GM23338 (cell line): ENCODE results near the gene GJA3. TPM values are rescaled to one million over a fixed set of nuclear protein-coding genes. Genes with fewer than 3 reads are reported as not detected.

Experiments
- ATAC-seq: fragments of 200-7000 bp; cut with Tn5 transposase; 3 replicates; pipeline ENCODE4 v1.9.1; 2020
- DNase-seq: peaks from one replicate; pipeline ENCODE4 v3.0.0-alpha.2; 2015; ENCODE audit warnings: low spot score
- H2AFZ ChIP-seq: fragments of 200-600 bp; sonication (generic); 2 replicates; pipeline ENCODE4 v1.8.0; 2016; ENCODE audit warnings: antibody characterized with exemption, mild to moderate bottlenecking, moderate library complexity
- H3F3A ChIP-seq: fragments of 200-600 bp; sonication (generic); replicated peaks from 2 replicates; pipeline ENCODE4 v1.8.0; 2017; ENCODE audit warnings: antibody characterized with exemption, mixed run types, low read depth
- H3K27ac ChIP-seq: fragments of 200-600 bp; sonication (generic); 2 replicates; pipeline ENCODE4 v1.6.1; 2016; ENCODE audit warnings: low read depth
- H3K27me3 ChIP-seq: fragments of 200-600 bp; sonication (generic); 2 replicates; pipeline ENCODE4 v1.8.0; 2016; ENCODE audit warnings: mild to moderate bottlenecking, mixed run types, moderate library complexity; ENCODE audit not compliant: insufficient read depth
- H3K36me3 ChIP-seq: fragments of 200-600 bp; sonication (generic); 2 replicates; pipeline ENCODE4 v1.8.0; 2016; ENCODE audit warnings: mild to moderate bottlenecking; ENCODE audit not compliant: insufficient read depth
- H3K4me1 ChIP-seq: fragments of 200-600 bp; sonication (generic); 2 replicates; pipeline ENCODE4 v1.8.0; 2016; ENCODE audit warnings: mild to moderate bottlenecking, moderate library complexity; ENCODE audit not compliant: insufficient read depth
- H3K4me2 ChIP-seq: fragments of 200-600 bp; sonication (generic); 2 replicates; pipeline ENCODE4 v1.7.1; 2017; ENCODE audit warnings: mixed run types
- H3K4me3 ChIP-seq: fragments of 200-600 bp; sonication (generic); 2 replicates; pipeline ENCODE4 v1.6.1; 2016; ENCODE audit warnings: mixed run types
- H3K79me2 ChIP-seq: fragments of 200-600 bp; sonication (generic); replicated peaks from 2 replicates; pipeline ENCODE4 v1.8.0; 2017; ENCODE audit warnings: mild to moderate bottlenecking; ENCODE audit not compliant: insufficient read depth
- H3K9me2 ChIP-seq: fragments of 200-600 bp; sonication (generic); 2 replicates; pipeline ENCODE4 v1.8.0; 2017; ENCODE audit not compliant: insufficient read depth
- H4K20me1 ChIP-seq: fragments of 200-600 bp; sonication (generic); replicated peaks from 2 replicates; pipeline ENCODE4 v1.8.0; 2017; ENCODE audit warnings: mild to moderate bottlenecking; ENCODE audit not compliant: insufficient read depth
- H3K27ac Mint-ChIP-seq: 2 replicates; pipeline ENCODE4 v1.8.0; 2020; ENCODE audit warnings: inconsistent platforms, mild to moderate bottlenecking, moderate library complexity, mixed read lengths
- H3K27me3 Mint-ChIP-seq: 3 replicates; pipeline ENCODE4 v1.8.0; 2022; ENCODE audit warnings: low read depth, mild to moderate bottlenecking, moderate library complexity, mixed read lengths, inconsistent platforms; ENCODE audit not compliant: insufficient read depth, poor library complexity
- H3K36me3 Mint-ChIP-seq: 3 replicates; pipeline ENCODE4 v1.8.0; 2021; ENCODE audit warnings: low read depth, mild to moderate bottlenecking, inconsistent platforms, moderate library complexity, mixed read lengths
- H3K4me1 Mint-ChIP-seq: 3 replicates; pipeline ENCODE4 v1.8.0; 2020; ENCODE audit warnings: mild to moderate bottlenecking, inconsistent platforms, mixed read lengths
- H3K4me3 Mint-ChIP-seq: 3 replicates; pipeline ENCODE4 v1.8.0; 2021; ENCODE audit warnings: moderate library complexity, mild to moderate bottlenecking, inconsistent platforms, mixed read lengths
- H3K9me3 Mint-ChIP-seq: 3 replicates; pipeline ENCODE4 v1.8.0; 2020; ENCODE audit warnings: moderate library complexity, mild to moderate bottlenecking, inconsistent platforms, mixed read lengths
- CTCF ChIP-seq, 2 experiments: fragments of 200-600 bp in 1 of 2; sonication (generic) in 1 of 2; conservative IDR thresholded peaks; 2 replicates each; pipeline versions ENCODE4 v1.5.1 to v1.6.1; 2016 to 2017; ENCODE audit warnings: antibody characterized with exemption in 2 of 2, low read depth in 2 of 2, mild to moderate bottlenecking in 2 of 2, moderate library complexity in 1 of 2
- ETS1 ChIP-seq: IDR thresholded peaks from 2 replicates; pipeline ENCODE4 v1.6.1; 2016; ENCODE audit warnings: antibody characterized with exemption
- EZH2 ChIP-seq: fragments of 200-600 bp; sonication (generic); IDR thresholded peaks from one replicate; pipeline ENCODE4 v1.8.0; 2017; ENCODE audit warnings: antibody characterized with exemption, mild to moderate bottlenecking, low read depth; ENCODE audit not compliant: unreplicated experiment
- EZH2phosphoT487 ChIP-seq: fragments of 200-600 bp; sonication (generic); IDR thresholded peaks from one replicate; pipeline ENCODE4 v1.8.1; 2018; ENCODE audit warnings: antibody characterized with exemption; ENCODE audit not compliant: unreplicated experiment
- JUNB ChIP-seq: IDR thresholded peaks from one replicate; pipeline ENCODE4 v1.6.1; 2016; ENCODE audit warnings: antibody characterized with exemption; ENCODE audit not compliant: unreplicated experiment
- NANOG ChIP-seq: IDR thresholded peaks from 2 replicates; pipeline ENCODE4 v1.6.1; 2016; ENCODE audit warnings: antibody characterized with exemption, borderline replicate concordance
- POLR2AphosphoS5 ChIP-seq: IDR thresholded peaks from 2 replicates; pipeline ENCODE4 v1.6.1; 2016; ENCODE audit warnings: antibody characterized with exemption, low read depth
- REST ChIP-seq: IDR thresholded peaks from one replicate; pipeline ENCODE4 v1.6.1; 2018; ENCODE audit warnings: antibody characterized with exemption; ENCODE audit not compliant: unreplicated experiment
- STAT1 ChIP-seq: IDR thresholded peaks from one replicate; pipeline ENCODE4 v1.6.1; 2016; ENCODE audit warnings: antibody characterized with exemption; ENCODE audit not compliant: unreplicated experiment
- ZNF114 ChIP-seq: fragments of 250-450 bp; sonication (Bioruptor Pico); IDR thresholded peaks from 2 replicates; pipeline ENCODE4 v1.5.0; 2020; ENCODE audit warnings: mild to moderate bottlenecking, moderate library complexity
- ZNF331 ChIP-seq: fragments of 250-450 bp; sonication (Bioruptor Pico); IDR thresholded peaks from 2 replicates; pipeline ENCODE4 v1.5.0; 2020; ENCODE audit warnings: low read depth, mild to moderate bottlenecking, moderate library complexity
- polyA plus RNA-seq: library from polyadenylated mRNA; unstranded; fragments of >200 nt; fragmentation: Nextera tagmentation; extraction: Ambion mirVana; gene quantifications from 2 replicates; pipeline ENCODE4 v1.2.1, GENCODE V29; 2016
- total RNA-seq: library from RNA; depleted of rRNA; stranded (reverse); fragments of >200 nt; shearing (Covaris generic); gene quantifications from 2 replicates; pipeline ENCODE4 v1.2.3, GENCODE V29; 2014

The GJA3 gene
- total and polyA plus RNA-seq, 2 experiments from 2014 or later: 0.17 to 0.23 TPM

GRCh38 chr13:20142927-20143480, 17.8 kb downstream of the GJA3 start:
- no peak overlapping the region for H3K27ac Mint-ChIP-seq
- H3F3A ChIP-seq: peaks cover 4% of the 10 kb centered on the region; the same call in 1 of the 2 replicates

GRCh38 chr13:20142023-20142926, 18.6 kb downstream of the GJA3 start:
- H3K27me3 ChIP-seq: peaks cover 28% of the 10 kb centered on the region
- no peaks in the 10 kb centered on the region for H4K20me1 ChIP-seq
- no peak overlapping the region for H3K27ac ChIP-seq
- peak; percentile 59 for ATAC-seq
- no peaks in the 10 kb centered on the region for H3K79me2 ChIP-seq
- peak overlapping the region; percentile 36; the same call in 1 of the 2 replicates for H3K4me3 ChIP-seq
- peaks cover 4% of the 10 kb centered on the region; the same call in 1 of the 2 replicates for H3F3A ChIP-seq
- Mint-ChIP-seq H3K36me3 (no peaks in the 10 kb centered on the region), H3K4me3 (peak overlapping the region; percentile 38; the same call in 2 of the 3 replicates), H3K27me3 (peaks cover 26% of the 10 kb centered on the region), H3K9me3 (peaks cover 6% of the 10 kb centered on the region; the same call in 2 of the 3 replicates), H3K27ac (no peak overlapping the region), H3K4me1 (peaks cover 13% of the 10 kb centered on the region)
- H3K9me2 ChIP-seq: no peaks in the 10 kb centered on the region
- H3K4me2 ChIP-seq: peak overlapping the region; percentile 26; the same call in 1 of the 2 replicates
- peak; percentile 53 for DNase-seq
- H2AFZ ChIP-seq: peak overlapping the region; percentile 97
- H3K36me3 ChIP-seq: no peaks in the 10 kb centered on the region
- peaks cover 7% of the 10 kb centered on the region for H3K4me1 ChIP-seq
- TF ChIP-seq ETS1 (no peak), CTCF (conservative IDR thresholded peaks at IDR 0.05; ENCODE audit: low read depth in 2 of 2) (no peak), POLR2AphosphoS5 (no peak), REST (no peak), NANOG (no peak), EZH2 (no peak), JUNB (no peak), ZNF331 (CRISPR knock-in tag) (no peak), STAT1 (no peak), EZH2phosphoT487 (no peak), ZNF114 (CRISPR knock-in tag) (no peak)

More at GRCh38 chr13:20142927-20143480, 17.8 kb downstream of the GJA3 start:
- Mint-ChIP-seq H3K4me1 (peaks cover 16% of the 10 kb centered on the region), H3K36me3 (no peaks in the 10 kb centered on the region), H3K9me3 (peaks cover 6% of the 10 kb centered on the region; the same call in 2 of the 3 replicates), H3K4me3 (peak overlapping the region; percentile 42; the same call in 1 of the 3 replicates), H3K27me3 (peaks cover 23% of the 10 kb centered on the region)
- Histone ChIP-seq H3K27me3 (peaks cover 20% of the 10 kb centered on the region), H3K4me1 (peaks cover 7% of the 10 kb centered on the region), H3K79me2 (no peaks in the 10 kb centered on the region), H4K20me1 (no peaks in the 10 kb centered on the region), H3K9me2 (no peaks in the 10 kb centered on the region), H3K4me2 (no peak overlapping the region), H2AFZ (no peak overlapping the region; the same call in 1 of the 2 replicates), H3K36me3 (no peaks in the 10 kb centered on the region), H3K4me3 (no peak overlapping the region), H3K27ac (no peak overlapping the region)
- TF ChIP-seq POLR2AphosphoS5: no peak
- DNase-seq: no peak
- no peak for ATAC-seq
